Measurements from ENCODE around the gene IL34.
"Not testable (repeated sequence)": the region's sequence is repeated elsewhere in the genome, so short reads cannot be mapped to it uniquely, and the experiment has no call there.

Gene IL34

GRCh38 chr16:70660672-70661350 is 14.5 kb downstream of the IL34 start:
- no peaks in the 10 kb centered on the region for H3K4me1 Mint-ChIP-seq (ENCODE audit: low read depth)
- H3K9me3 Mint-ChIP-seq = no peaks in the 10 kb centered on the region
- no peaks in the 10 kb centered on the region for H3K27me3 Mint-ChIP-seq
- H3K36me3 Mint-ChIP-seq (ENCODE audit: low read depth) = peaks cover 3% of the 10 kb centered on the region
- no peak overlapping the region for H3K4me3 Mint-ChIP-seq
- H3K27ac Mint-ChIP-seq = no peak overlapping the region

- no peaks in the 10 kb centered on the region for H3K9me3 Mint-ChIP-seq
- H3K4me1 Mint-ChIP-seq (ENCODE audit: low read depth) = no peaks in the 10 kb centered on the region
Observed at GRCh38 chr16:70661534-70661917, 15.2 kb downstream of the IL34 start.

DNA sequence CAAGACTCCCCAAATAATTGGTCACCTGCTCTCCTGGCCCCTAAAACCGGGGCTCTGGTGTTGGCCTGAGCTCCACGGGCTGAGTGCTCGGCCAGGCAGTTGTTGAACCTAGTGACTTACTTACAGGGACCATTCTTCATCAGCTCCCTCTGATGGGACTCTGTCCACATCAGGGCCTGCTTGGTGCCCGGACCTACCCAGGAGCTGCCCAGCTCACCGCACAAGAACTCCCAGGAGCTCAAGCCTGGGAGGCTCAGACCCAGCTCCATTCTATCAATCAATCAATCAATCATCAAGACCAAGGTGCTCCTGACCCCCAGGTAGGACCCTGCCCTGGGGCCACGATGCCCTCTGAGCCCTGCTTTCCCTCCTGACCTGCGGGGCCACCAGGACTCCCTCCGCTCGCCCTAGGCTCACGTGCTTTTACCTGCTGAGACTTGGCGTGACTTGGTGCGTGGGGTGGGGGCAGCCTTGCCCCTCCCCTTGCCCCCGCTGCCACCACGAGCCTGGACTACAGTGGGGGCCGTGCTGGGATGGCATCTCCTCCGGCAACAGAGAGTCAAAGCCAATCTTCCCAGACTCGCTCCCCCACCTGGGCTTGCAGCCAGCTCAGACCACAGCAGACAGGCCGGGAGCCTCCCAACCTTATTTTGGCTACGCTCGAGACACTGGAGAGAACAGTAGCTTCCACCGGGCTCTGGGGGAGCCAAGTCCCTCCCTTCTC is 15.7 kb downstream of the IL34 start:
- H3K4me1 Mint-ChIP-seq (ENCODE audit: low read depth) = no peaks in the 10 kb centered on the region
- H3K4me3 Mint-ChIP-seq = no peak overlapping the region
- no peaks in the 10 kb centered on the region for H3K9me3 Mint-ChIP-seq
- peaks cover 11% of the 10 kb centered on the region for H3K36me3 Mint-ChIP-seq (ENCODE audit: low read depth)
- no peak overlapping the region for H3K27ac Mint-ChIP-seq
- H3K27me3 Mint-ChIP-seq = no peaks in the 10 kb centered on the region

More at GRCh38 chr16:70661534-70661917, 15.2 kb downstream of the IL34 start:
- Mint-ChIP-seq H3K27me3 (no peaks in the 10 kb centered on the region), H3K36me3 (ENCODE audit: low read depth) (peaks cover 8% of the 10 kb centered on the region), H3K4me3 (no peak overlapping the region), H3K27ac (no peak overlapping the region)

DNA sequence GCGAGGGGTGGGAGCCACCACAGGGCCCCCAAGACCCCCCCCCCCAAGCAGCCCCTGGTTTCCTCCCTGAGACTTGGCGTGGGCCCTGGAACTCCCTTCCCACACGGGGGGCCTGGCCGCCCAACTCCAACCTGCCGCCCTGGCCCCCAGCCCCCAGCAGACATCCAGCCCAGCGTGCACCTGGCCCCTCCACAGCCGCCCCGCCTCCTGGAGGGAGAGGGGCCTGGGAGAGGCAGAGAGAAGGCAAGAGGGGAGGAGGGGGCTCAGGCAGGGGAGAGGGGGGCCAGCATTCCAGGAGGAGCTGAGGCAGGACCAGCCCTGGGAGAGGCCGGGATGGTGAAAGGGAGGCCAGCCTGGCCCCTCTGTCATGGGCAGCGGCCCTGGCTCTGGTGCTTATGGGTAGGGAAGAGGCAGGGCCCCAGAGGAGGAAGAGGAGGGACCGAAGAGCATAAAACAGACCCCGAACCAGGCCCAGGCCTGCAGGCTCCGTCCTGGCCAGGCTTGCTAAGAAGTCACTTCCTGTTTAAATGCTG is 16.7 kb downstream of the IL34 start:
- peaks cover 11% of the 10 kb centered on the region for H3K36me3 Mint-ChIP-seq (ENCODE audit: low read depth)
- H3K4me3 Mint-ChIP-seq = no peak overlapping the region
- no peaks in the 10 kb centered on the region for H3K9me3 Mint-ChIP-seq
- no peaks in the 10 kb centered on the region for H3K4me1 Mint-ChIP-seq (ENCODE audit: low read depth)
- H3K27ac Mint-ChIP-seq = no peak overlapping the region
- H3K27me3 Mint-ChIP-seq = no peaks in the 10 kb centered on the region

GRCh38 chr16:70663524-70664324 is 17.4 kb downstream of the IL34 start:
- Mint-ChIP-seq H3K9me3 (no peaks in the 10 kb centered on the region), H3K27me3 (no peaks in the 10 kb centered on the region), H3K36me3 (ENCODE audit: low read depth) (peaks cover 15% of the 10 kb centered on the region), H3K27ac (no peak overlapping the region), H3K4me1 (ENCODE audit: low read depth) (no peaks in the 10 kb centered on the region), H3K4me3 (no peak overlapping the region)

DNA sequence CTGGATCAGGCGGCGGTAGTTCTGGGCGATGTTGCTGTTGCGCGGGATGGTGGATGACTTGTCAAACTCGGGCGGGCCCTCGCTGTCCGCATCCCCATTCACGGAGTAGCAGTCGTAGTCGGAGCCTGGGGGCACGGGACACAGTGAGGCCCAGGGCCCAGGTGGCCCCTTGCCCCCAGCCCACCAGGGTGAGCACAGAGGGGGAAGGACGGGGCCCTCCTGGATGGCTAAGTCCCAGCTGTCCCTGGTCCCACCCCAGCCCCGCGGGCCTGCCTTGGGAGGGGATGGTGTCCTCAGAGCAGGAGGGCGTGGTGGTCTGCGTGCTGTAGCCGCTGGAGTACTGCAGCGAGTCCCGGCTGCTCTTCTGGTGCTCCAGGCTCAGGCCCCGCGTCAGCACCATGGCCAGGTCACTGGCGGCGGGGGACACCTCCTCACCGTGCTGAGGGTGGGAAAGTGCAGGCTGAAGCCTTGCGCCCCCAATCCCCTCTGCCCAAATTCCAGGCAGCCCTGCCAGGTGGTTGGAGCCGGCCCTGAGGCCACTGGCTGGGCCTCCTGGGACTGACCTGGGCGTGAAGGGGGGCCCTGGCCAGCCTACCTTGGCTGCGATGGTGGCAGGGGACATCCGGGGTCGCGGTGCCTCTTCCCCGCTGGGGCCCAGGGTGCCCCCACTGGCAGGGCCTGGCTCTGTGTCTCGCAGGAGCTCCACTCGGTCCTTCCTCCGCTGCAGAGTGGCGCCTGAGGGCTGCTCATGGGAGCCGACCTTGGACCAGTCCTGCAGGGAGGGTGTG is 18.2 kb downstream of the IL34 start:
- Mint-ChIP-seq H3K9me3 (no peaks in the 10 kb centered on the region), H3K36me3 (ENCODE audit: low read depth) (peaks cover 19% of the 10 kb centered on the region), H3K27me3 (no peaks in the 10 kb centered on the region), H3K27ac (no peak overlapping the region), H3K4me1 (ENCODE audit: low read depth) (no peaks in the 10 kb centered on the region), H3K4me3 (no peak overlapping the region)

DNA sequence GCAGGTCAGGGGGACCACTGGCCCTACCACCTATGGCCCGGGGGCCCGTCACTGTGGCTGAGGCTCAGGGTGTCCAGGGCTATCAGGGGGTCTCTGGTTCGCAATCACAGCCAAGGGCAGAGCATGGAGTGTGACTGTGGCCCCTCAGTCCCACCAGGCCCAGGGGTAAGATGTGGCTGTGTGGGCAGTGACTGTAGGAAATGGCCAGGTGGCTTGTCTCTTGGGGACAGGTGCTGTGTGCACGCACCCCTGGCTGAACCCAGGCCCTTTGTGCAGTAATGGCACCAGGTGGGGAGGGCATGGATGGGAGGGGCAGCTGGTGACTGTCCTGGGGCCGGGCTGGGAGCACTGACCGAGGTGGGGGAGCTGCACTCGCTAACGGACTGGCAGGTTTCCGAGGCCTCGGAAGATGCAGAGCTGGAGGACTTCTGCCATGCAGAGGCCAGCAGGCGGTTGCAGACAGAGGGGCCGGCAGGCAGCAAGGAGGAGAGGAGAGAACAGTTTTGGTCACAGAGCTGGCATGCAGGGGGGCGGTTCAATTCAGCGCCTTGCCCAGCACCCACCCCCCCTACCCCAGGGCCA is 18.8 kb downstream of the IL34 start:
- peaks cover 21% of the 10 kb centered on the region for H3K36me3 Mint-ChIP-seq (ENCODE audit: low read depth)
- no peaks in the 10 kb centered on the region for H3K27me3 Mint-ChIP-seq
- H3K4me3 Mint-ChIP-seq = no peak overlapping the region
- no peak overlapping the region for H3K27ac Mint-ChIP-seq
- H3K4me1 Mint-ChIP-seq (ENCODE audit: low read depth) = no peaks in the 10 kb centered on the region
- H3K9me3 Mint-ChIP-seq = no peaks in the 10 kb centered on the region

DNA sequence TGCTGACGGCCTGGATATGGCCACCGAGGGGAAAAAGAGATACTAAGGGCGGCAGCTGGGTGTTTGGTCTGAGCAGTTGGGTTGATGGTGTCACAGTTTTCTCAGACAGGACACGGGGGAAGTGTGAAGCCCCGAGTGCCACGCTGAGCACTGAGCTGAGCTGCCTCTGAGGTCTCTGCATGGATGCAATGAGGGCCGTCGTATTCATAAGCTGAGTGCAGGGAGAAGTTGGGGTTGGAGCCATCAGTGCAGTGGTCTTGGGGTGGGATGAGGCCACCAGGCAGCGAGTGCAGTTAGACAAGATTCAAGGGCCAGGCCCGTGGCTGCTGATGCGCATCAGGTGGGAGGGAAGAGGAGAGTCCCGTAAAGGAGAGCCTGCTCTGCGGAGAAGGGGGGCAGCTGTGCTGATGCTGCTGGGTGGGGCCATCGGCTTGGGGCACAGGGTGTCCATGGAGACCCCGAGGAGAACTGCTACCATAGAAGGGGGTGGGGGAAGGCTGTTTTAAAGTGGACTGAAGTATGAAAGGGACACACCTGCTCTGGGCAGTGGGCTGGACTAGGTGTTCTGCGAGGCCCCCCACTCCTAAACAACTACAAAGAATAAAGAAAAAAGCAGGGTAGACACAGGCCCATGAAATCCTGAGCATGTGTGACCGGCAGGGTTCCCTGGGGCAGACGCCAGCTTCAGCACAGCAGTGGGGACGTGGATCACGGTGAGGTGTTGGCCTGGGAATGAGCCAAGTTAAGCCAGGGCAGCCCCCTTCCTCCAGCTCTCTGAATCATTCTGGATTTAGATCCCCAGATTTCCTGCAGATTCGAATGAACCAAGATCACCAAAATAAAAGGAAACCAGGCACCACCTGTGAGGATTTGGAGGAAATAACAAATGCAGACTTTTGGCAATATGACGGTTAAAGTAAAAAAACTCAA is 19.7 kb downstream of the IL34 start:
- Mint-ChIP-seq H3K27me3 (no peaks in the 10 kb centered on the region), H3K27ac (no peak overlapping the region), H3K4me3 (no peak overlapping the region), H3K36me3 (ENCODE audit: low read depth) (peaks cover 23% of the 10 kb centered on the region), H3K4me1 (ENCODE audit: low read depth) (no peaks in the 10 kb centered on the region), H3K9me3 (no peaks in the 10 kb centered on the region)

- H3K36me3 Mint-ChIP-seq (ENCODE audit: low read depth) = peaks cover 23% of the 10 kb centered on the region
- H3K9me3 Mint-ChIP-seq = no peaks in the 10 kb centered on the region
- H3K27ac Mint-ChIP-seq = no peak overlapping the region
- H3K27me3 Mint-ChIP-seq = no peaks in the 10 kb centered on the region
- no peak overlapping the region for H3K4me3 Mint-ChIP-seq
- H3K4me1 Mint-ChIP-seq (ENCODE audit: low read depth) = no peaks in the 10 kb centered on the region
Observed at GRCh38 chr16:70670175-70670574, 23.8 kb downstream of the IL34 start.

- H3K27me3 Mint-ChIP-seq; H3K4me1 Mint-ChIP-seq (ENCODE audit: low read depth); H3K9me3 Mint-ChIP-seq; H3K27ac Mint-ChIP-seq; H3K4me3 Mint-ChIP-seq: not testable (repeated sequence)
- H3K36me3 Mint-ChIP-seq (ENCODE audit: low read depth) = peaks cover 19% of the 10 kb centered on the region
Observed at GRCh38 chr16:70670938-70671337, 24.6 kb downstream of the IL34 start.

GRCh38 chr16:70674221-70675014 is 28.1 kb downstream of the IL34 start:
- no peak overlapping the region for H3K27ac Mint-ChIP-seq
- no peaks in the 10 kb centered on the region for H3K27me3 Mint-ChIP-seq
- H3K4me1 Mint-ChIP-seq (ENCODE audit: low read depth) = no peaks in the 10 kb centered on the region
- H3K4me3 Mint-ChIP-seq = no peak overlapping the region
- H3K36me3 Mint-ChIP-seq (ENCODE audit: low read depth) = peaks cover 4% of the 10 kb centered on the region
- H3K9me3 Mint-ChIP-seq = no peaks in the 10 kb centered on the region

DNA sequence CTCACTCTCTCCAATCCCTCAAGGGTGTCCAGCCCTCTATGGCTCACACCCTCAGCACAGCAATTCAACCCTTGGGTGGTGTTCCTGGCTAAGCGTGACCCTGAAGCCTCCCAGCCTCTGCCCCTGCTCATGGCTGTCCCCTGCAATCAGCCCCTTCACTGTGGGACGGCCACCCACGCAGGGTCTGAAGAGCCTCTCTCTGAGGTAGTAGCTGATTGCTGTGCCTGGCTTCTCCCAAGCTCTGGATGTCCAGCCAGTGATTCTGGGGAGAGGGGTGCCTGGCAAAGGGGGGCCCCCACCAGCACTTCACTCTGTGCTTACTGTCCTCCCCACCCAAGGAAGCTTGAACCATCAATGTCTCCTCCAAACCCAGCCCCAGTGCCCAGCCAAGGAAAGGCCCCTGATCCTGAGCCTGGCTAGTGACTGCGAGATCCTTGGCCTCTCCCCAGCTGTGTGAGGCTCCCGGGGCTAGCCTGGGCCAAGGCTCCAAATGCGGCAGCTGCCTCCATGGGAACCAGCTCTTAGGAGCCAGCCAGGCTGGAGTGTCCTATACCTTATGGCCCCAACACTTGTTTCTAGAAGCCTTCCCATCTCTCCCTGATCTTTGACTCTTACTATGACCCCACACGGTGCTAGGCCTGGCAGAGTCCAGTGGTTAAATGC is 29.6 kb downstream of the IL34 start:
- no peak overlapping the region for H3K4me3 Mint-ChIP-seq
- H3K36me3 Mint-ChIP-seq (ENCODE audit: low read depth) = no peaks in the 10 kb centered on the region
- no peaks in the 10 kb centered on the region for H3K27me3 Mint-ChIP-seq
- no peaks in the 10 kb centered on the region for H3K9me3 Mint-ChIP-seq
- no peaks in the 10 kb centered on the region for H3K4me1 Mint-ChIP-seq (ENCODE audit: low read depth)
- H3K27ac Mint-ChIP-seq = no peak overlapping the region

Data from stimulated activated naive CD8-positive, alpha-beta T cell treated with anti-CD3 and anti-CD28 coated beads, Interleukin-15, Interleukin-2, amounts not matched to agents 100 ng/mL and 50 ng/mL, for 24 hours (primary cell).